Right atrium auricular region (tissue), 2 donors: ENCODE measurements around the gene TRPC3. TPM values are rescaled to one million over a fixed set of nuclear protein-coding genes. Genes with fewer than 3 reads are reported as not detected.

Source experiments
- DNase-seq: peaks from one replicate; pipeline ENCODE4 v3.0.0-alpha.2; 2019; ENCODE audit warnings: low spot score
- H3K27ac ChIP-seq, 2 donors: fragments of 200-600 bp; sonication (generic); 1 replicate in 1 of 2; 2 replicates in 1 of 2; pipeline ENCODE4 v1.5.1; 2016 to 2019
- H3K27me3 ChIP-seq, 2 donors: fragments of 200-600 bp; sonication (generic); one replicate each; pipeline versions ENCODE4 v1.5.1 to v1.6.0; 2017 to 2019
- H3K36me3 ChIP-seq: fragments of 200-600 bp; sonication (generic); one replicate; pipeline ENCODE4 v1.5.1; 2016
- H3K4me1 ChIP-seq, 2 donors: fragments of 200-600 bp; sonication (generic); one replicate each; pipeline versions ENCODE4 v1.5.1 to v1.6.0; 2017 to 2019
- H3K4me3 ChIP-seq, 2 donors: fragments of 200-600 bp; sonication (generic); 1 replicate in 1 of 2; 2 replicates in 1 of 2; pipeline ENCODE4 v1.5.1; 2017 to 2019; ENCODE audit warnings: mild to moderate bottlenecking in 1 of 2, moderate library complexity in 1 of 2
- H3K9me3 ChIP-seq, 2 donors: fragments of 200-600 bp; sonication (generic); one replicate each; pipeline ENCODE4 v1.5.1; 2019
- total RNA-seq, 2 donors: library from RNA; depleted of rRNA; stranded (reverse); fragments of >200 nt; gene quantifications; one replicate each; pipeline ENCODE4 v1.1.0, GENCODE V29; 2016
- TF ChIP-seq, protein P1 (sequence below), 2 donors: fragments of 200-600 bp; sonication (generic); IDR thresholded peaks; one replicate each; pipeline ENCODE4 v1.5.1; 2019; ENCODE audit warnings: antibody characterized with exemption in 2 of 2

Gene TRPC3
- total RNA-seq, 2 donors from 2014 or later: 0.15 to 0.63 TPM

DNA sequence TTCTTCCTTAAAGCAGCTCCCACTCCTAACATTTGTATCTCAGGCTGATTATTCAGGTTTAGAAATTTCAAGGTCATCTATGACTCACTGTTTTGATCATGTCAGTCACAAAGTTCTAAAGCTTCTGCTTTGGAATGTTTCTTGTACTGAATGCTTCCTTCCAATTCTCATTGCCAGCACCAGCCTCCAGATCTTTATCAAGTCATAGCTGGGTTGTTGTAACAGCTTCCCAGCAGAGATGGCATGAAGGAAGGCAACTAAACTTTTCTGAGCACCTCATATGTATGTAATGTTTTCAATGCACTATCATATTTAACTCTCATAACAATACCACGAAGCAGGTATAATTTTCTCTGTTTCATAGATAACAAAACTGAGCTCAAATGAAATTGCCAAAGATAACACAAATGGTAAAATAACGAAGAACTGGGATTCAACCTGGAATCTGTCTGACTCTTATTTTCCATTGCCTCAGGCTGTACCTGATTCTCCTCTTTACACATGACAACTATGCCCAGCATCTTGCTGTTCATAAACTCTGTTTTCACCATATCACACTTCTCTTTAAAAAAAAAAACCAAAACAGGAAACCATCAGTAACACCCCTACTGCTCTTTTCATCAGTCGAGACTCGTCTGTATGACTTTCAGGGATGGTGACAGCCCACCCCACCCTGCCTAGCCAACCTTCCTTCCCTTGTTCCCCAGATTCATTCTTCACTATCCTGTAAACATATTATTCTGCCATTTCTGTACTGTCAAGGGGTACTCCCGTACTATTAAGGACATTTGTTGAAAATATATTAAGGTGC lies 13.4 kb downstream of the TRPC3 start:
- TF ChIP-seq, protein P1, sequence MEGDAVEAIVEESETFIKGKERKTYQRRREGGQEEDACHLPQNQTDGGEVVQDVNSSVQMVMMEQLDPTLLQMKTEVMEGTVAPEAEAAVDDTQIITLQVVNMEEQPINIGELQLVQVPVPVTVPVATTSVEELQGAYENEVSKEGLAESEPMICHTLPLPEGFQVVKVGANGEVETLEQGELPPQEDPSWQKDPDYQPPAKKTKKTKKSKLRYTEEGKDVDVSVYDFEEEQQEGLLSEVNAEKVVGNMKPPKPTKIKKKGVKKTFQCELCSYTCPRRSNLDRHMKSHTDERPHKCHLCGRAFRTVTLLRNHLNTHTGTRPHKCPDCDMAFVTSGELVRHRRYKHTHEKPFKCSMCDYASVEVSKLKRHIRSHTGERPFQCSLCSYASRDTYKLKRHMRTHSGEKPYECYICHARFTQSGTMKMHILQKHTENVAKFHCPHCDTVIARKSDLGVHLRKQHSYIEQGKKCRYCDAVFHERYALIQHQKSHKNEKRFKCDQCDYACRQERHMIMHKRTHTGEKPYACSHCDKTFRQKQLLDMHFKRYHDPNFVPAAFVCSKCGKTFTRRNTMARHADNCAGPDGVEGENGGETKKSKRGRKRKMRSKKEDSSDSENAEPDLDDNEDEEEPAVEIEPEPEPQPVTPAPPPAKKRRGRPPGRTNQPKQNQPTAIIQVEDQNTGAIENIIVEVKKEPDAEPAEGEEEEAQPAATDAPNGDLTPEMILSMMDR (IDR thresholded peaks at IDR 0.05): no peak
- Histone ChIP-seq H3K4me3 (no peak overlapping the region), H3K4me1 (no peaks in the 10 kb centered on the region), H3K9me3 (no peaks in the 10 kb centered on the region), H3K27ac (no peak overlapping the region), H3K36me3 (no peaks in the 10 kb centered on the region), H3K27me3 (no peaks in the 10 kb centered on the region)
- no peak for DNase-seq

DNA sequence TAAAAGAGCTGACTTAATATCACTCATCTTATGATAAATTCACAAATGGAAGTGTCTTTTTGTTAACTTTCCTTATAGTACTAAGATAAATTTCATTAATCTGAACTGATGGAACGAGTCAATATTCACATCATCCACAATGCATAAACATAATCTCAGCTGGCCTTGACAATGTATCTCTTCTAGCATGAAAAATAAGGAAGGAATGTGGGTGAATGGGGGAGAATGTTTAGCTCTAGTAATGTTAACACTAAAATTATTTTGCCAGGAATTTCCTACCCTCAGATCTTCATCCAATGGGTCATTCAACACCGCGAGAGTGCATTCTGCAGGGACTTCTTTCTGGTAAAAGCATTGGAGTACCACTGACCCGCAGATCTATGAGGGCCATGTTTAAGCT lies 15.8 kb downstream of the TRPC3 start:
- Histone ChIP-seq H3K27me3 (no peaks in the 10 kb centered on the region), H3K4me3 (no peak overlapping the region), H3K4me1 (no peaks in the 10 kb centered on the region), H3K36me3 (no peaks in the 10 kb centered on the region), H3K27ac (no peak overlapping the region), H3K9me3 (no peaks in the 10 kb centered on the region)
- DNase-seq: no peak
- TF ChIP-seq, protein P1 (IDR thresholded peaks at IDR 0.05): no peak

DNA sequence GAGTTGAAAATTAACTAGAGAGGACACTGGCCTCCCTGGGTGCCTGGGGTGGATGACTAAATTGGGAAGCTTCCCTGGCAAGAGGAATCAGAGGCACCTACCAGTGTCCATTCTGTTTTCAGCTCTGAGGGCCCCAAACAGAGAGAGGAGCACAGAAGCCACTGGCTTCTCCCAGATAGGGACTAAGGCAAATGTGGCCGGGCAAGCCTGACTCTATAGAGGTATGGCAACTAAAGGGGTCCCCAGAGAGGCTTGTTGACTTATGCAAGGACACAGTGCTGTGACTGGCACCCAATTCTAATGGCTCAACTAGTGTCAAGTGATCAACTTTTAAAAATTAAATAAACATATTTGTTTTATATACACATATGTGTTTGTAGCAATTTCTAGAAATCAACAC lies 17.2 kb downstream of the TRPC3 start:
- Histone ChIP-seq H3K9me3 (no peaks in the 10 kb centered on the region), H3K27ac (no peak overlapping the region), H3K4me1 (no peaks in the 10 kb centered on the region), H3K27me3 (no peaks in the 10 kb centered on the region), H3K36me3 (no peaks in the 10 kb centered on the region), H3K4me3 (no peak overlapping the region)
- TF ChIP-seq, protein P1 (IDR thresholded peaks at IDR 0.05): no peak
- DNase-seq: no peak

DNA sequence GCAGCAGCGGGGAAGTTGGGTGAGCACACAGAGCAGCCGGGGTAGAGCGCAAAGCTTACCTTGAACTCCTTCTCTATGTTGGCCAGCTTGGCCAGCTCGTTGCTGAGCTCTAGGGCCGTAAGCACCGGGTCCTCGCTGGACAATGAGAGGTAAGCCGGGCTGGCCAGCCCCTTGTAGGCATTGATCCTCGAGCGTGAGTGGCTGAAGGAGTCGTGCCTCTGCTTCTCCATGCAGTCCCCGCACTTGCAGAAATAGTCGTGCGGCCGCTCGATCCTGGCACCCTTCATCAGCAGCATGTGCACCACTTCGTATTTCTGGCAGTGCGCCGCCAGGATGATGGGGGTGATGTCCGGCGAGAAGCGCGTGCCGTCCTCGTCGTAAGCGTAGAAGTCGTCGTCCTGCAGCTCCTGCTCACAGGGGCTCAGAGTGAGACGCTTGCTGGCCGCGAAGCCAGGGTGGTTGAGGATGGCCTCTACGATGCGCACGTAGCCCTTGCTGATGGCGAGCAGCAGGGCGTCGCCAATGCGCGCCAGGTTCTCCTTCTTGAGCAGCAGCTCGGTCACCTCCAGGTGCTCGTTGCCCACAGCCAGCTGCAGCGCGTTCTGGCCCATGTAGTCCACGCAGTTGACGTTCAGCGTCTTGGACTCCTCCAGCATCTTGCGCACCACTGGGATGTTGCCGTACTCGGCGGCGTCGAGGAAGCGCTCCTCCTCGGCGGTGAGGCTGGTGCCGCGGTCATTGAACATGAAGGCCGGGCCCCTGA lies 19.5 kb downstream of the TRPC3 start:
- H3K9me3 ChIP-seq: no peaks in the 10 kb centered on the region
- H3K4me3 ChIP-seq: no peak overlapping the region
- no peaks in the 10 kb centered on the region for H3K27me3 ChIP-seq
- no peak for DNase-seq
- no peaks in the 10 kb centered on the region for H3K36me3 ChIP-seq
- no peak overlapping the region for H3K27ac ChIP-seq
- TF ChIP-seq, protein P1 (IDR thresholded peaks at IDR 0.05): no peak
- H3K4me1 ChIP-seq: no peaks in the 10 kb centered on the region

DNA sequence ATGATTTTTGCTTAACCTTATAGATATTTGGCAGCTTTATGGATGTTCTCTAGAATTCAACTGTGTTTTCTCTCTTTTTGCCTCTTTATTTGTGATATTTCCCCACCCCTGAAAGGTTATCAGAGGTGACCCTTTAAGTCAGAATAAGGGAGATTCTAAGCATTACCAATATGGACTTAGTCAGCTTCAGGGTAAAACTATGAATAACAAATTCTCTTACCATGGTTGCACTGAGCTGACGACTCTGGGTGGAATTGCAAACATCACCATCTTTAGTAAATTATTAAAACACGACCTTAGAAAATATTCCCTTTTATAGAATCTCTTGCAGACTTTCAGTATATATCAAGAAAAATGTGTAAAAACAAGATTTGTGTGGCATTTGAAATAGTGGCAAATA lies 21.6 kb downstream of the TRPC3 start:
- no peaks in the 10 kb centered on the region for H3K4me1 ChIP-seq
- TF ChIP-seq, protein P1 (IDR thresholded peaks at IDR 0.05): no peak
- H3K27ac ChIP-seq: no peak overlapping the region
- H3K9me3 ChIP-seq: no peaks in the 10 kb centered on the region
- no peaks in the 10 kb centered on the region for H3K27me3 ChIP-seq
- DNase-seq: no peak
- no peaks in the 10 kb centered on the region for H3K36me3 ChIP-seq
- no peak overlapping the region for H3K4me3 ChIP-seq
